Measurements from ENCODE around the gene ANKIB1. TPM values are rescaled to one million over a fixed set of nuclear protein-coding genes. Genes with fewer than 3 reads are reported as not detected.

The ANKIB1 gene
- total and polyA plus RNA-seq, 2 donors: 15.2 to 70.1 TPM

DNA sequence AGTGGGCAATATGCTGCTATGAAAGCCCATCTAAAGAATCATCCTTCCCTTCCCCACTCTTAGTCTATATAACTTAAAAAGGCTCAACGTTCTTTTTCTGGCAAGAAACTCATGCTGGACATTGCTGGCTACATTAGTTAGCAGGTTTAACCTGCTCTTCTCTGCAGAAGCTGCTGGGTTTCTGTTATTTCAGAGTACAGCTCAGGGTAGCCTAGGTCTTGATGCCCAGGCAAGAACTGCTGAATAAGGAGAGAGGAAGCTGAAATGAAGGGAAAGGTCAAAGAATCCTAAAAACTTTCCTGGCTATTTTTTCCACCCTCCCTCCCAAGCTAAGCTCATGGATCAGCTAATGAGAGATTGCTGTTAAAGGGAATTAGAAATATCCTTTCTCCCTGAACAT lies 79.4 kb downstream of the ANKIB1 start:
- no peaks in the 10 kb centered on the region for H3K4me1 ChIP-seq (ENCODE audit: insufficient read depth)
- no peak for DNase-seq (ENCODE audit: extremely low spot score)
- H3K36me3 ChIP-seq (ENCODE audit: insufficient read depth): no peaks in the 10 kb centered on the region
- H3K4me3 ChIP-seq (ENCODE audit: low read depth, low read length): no peak overlapping the region
- 13% methylated on average over 1 of the region's 1 CpG for WGBS
- H3K27ac ChIP-seq (ENCODE audit: low read depth): no peak overlapping the region

GRCh38 chr7:92325858-92326257 lies 80.1 kb downstream of the ANKIB1 start:
- Histone ChIP-seq H3K36me3 (ENCODE audit: insufficient read depth) (no peaks in the 10 kb centered on the region), H3K4me3 (ENCODE audit: low read depth, low read length) (no peak overlapping the region), H3K27ac (ENCODE audit: low read depth) (no peak overlapping the region), H3K4me1 (ENCODE audit: insufficient read depth) (no peaks in the 10 kb centered on the region)
- DNase-seq (ENCODE audit: extremely low spot score): no peak
- 80% methylated on average over 2 of the region's 2 CpGs for WGBS

- Histone ChIP-seq H3K27ac (ENCODE audit: low read depth) (no peak overlapping the region), H3K36me3 (ENCODE audit: insufficient read depth) (no peaks in the 10 kb centered on the region), H3K4me3 (ENCODE audit: low read depth, low read length) (no peak overlapping the region), H3K4me1 (ENCODE audit: insufficient read depth) (no peaks in the 10 kb centered on the region)
- DNase-seq (ENCODE audit: extremely low spot score): no peak
- WGBS: 91% methylated on average over 4 of the region's 4 CpGs
Observed at GRCh38 chr7:92330835-92331438, 85.2 kb downstream of the ANKIB1 start.

DNA sequence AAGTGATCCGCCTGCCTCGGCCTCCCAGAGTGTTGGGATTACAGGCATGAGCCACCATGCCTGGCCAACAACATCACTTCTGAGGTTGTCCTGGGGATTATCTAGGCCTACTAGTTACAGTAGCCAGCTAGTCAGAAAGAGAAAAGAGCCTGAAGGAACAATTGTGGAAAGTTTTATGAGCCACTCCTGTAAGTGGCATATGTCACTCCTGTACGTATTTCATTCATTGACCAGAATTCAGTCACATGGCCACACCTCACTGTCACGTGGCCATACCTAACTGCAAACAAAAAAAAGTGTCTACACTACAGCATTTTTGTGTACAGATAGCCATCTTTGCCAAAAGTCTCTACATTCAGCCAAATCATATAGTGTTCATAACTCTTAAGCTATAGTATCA lies 85.7 kb downstream of the ANKIB1 start:
- DNase-seq (ENCODE audit: extremely low spot score): no peak
- H3K4me1 ChIP-seq (ENCODE audit: insufficient read depth): no peaks in the 10 kb centered on the region
- no peaks in the 10 kb centered on the region for H3K36me3 ChIP-seq (ENCODE audit: insufficient read depth)
- WGBS: 93% methylated on average over 4 of the region's 4 CpGs
- H3K4me3 ChIP-seq (ENCODE audit: low read depth, low read length): no peak overlapping the region
- H3K27ac ChIP-seq (ENCODE audit: low read depth): no peak overlapping the region

DNA sequence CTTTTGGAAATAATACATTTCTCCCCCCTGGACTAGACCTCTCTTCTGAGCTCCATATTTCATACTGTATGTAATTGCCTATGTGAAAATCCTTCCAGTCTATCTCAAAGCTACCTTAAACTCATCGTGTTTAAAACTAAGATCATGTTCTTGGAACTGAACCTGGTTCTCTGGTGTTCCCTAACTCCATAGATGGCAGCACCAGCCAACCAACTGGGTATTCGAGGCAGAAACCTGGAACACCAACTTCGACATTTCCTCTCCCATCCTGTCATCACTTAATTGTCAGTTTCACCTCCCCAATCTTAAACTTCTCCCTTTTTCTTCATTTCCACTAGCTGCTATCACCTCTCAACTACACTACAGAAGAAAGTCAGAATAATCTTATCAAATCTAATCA lies 87.0 kb downstream of the ANKIB1 start:
- Histone ChIP-seq H3K4me3 (ENCODE audit: low read depth, low read length) (no peak overlapping the region), H3K27ac (ENCODE audit: low read depth) (no peak overlapping the region), H3K4me1 (ENCODE audit: insufficient read depth) (no peaks in the 10 kb centered on the region), H3K36me3 (ENCODE audit: insufficient read depth) (no peaks in the 10 kb centered on the region)
- DNase-seq (ENCODE audit: extremely low spot score): no peak
- 92% methylated on average over 3 of the region's 3 CpGs for WGBS

- Histone ChIP-seq H3K4me1 (ENCODE audit: insufficient read depth) (no peaks in the 10 kb centered on the region), H3K27ac (ENCODE audit: low read depth) (no peak overlapping the region), H3K36me3 (ENCODE audit: insufficient read depth) (no peaks in the 10 kb centered on the region), H3K4me3 (ENCODE audit: low read depth, low read length) (no peak overlapping the region)
- DNase-seq (ENCODE audit: extremely low spot score): no peak
Observed at GRCh38 chr7:92333866-92334265, 88.1 kb downstream of the ANKIB1 start.

- Histone ChIP-seq H3K27ac (ENCODE audit: low read depth) (no peak overlapping the region), H3K36me3 (ENCODE audit: insufficient read depth) (no peaks in the 10 kb centered on the region), H3K4me3 (ENCODE audit: low read depth, low read length) (no peak overlapping the region), H3K4me1 (ENCODE audit: insufficient read depth) (no peaks in the 10 kb centered on the region)
- DNase-seq (ENCODE audit: extremely low spot score): no peak
Observed at GRCh38 chr7:92335574-92335973, 89.8 kb downstream of the ANKIB1 start.

- H3K4me3 ChIP-seq (ENCODE audit: low read depth, low read length): no peak overlapping the region
- no peaks in the 10 kb centered on the region for H3K36me3 ChIP-seq (ENCODE audit: insufficient read depth)
- H3K27ac ChIP-seq (ENCODE audit: low read depth): no peak overlapping the region
- no peaks in the 10 kb centered on the region for H3K4me1 ChIP-seq (ENCODE audit: insufficient read depth)
- 84% methylated on average over 2 of the region's 2 CpGs for WGBS
- DNase-seq (ENCODE audit: extremely low spot score): no peak
Observed at GRCh38 chr7:92336662-92337340, 91.0 kb downstream of the ANKIB1 start.

DNA sequence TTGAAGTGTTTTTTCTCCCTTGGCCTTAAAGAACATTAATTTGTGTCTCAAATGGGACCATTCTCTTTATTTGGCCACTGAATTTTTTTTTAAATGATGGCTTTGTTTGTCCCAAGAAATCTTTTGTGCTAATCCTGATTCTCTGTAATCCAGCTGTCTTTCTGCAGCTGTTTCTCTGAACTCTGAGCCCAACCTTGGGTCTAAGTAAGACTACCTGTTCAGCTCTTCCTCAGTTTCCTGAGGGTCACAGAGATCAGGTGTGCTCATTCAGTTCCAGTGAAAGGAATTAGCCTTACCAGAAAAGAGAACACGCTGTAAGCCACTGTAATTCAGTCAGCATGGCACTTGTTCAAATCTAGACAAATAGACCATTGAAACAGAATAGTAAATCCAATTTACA lies 94.2 kb downstream of the ANKIB1 start:
- DNase-seq (ENCODE audit: extremely low spot score): no peak

DNA sequence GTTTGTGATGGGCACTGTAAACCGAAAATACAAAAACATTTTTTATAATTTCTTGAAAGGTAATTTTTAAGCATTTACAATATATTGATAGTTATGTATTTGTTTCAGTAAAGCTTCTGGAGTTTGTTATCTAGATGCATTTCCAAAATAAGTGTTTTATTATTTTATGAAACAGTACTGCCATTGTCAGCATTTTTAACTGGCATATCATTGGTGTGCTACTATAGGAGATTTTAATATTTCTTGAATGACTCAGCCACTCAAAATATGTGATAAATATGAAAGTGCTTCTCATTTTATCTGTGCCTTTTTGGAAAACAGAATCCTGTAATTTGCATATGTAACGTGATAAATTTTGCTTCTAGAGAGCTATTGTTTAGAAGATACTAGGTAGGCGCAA lies 97.9 kb downstream of the ANKIB1 start:
- WGBS: 96% methylated on average over 3 of the region's 3 CpGs
- H3K36me3 ChIP-seq (ENCODE audit: insufficient read depth): peaks cover 2% of the 10 kb centered on the region
- no peaks in the 10 kb centered on the region for H3K4me1 ChIP-seq (ENCODE audit: insufficient read depth)

More for the DNA sequence above, 94.2 kb downstream of the ANKIB1 start:
- WGBS: 95% methylated on average over 1 of the region's 1 CpG
- Histone ChIP-seq H3K4me3 (ENCODE audit: low read depth, low read length) (no peak overlapping the region), H3K4me1 (ENCODE audit: insufficient read depth) (no peaks in the 10 kb centered on the region), H3K36me3 (ENCODE audit: insufficient read depth) (peaks cover 2% of the 10 kb centered on the region), H3K27ac (ENCODE audit: low read depth) (no peak overlapping the region)

GRCh38 chr7:92352009-92352408 lies 106.2 kb downstream of the ANKIB1 start:
- Histone ChIP-seq H3K36me3 (ENCODE audit: insufficient read depth) (peaks cover 1% of the 10 kb centered on the region), H3K4me1 (ENCODE audit: insufficient read depth) (no peaks in the 10 kb centered on the region), H3K4me3 (ENCODE audit: low read depth, low read length) (no peak overlapping the region)

More for the DNA sequence above, 97.9 kb downstream of the ANKIB1 start:
- Histone ChIP-seq H3K27ac (ENCODE audit: low read depth) (no peak overlapping the region), H3K4me3 (ENCODE audit: low read depth, low read length) (no peak overlapping the region)
- no peak for DNase-seq (ENCODE audit: extremely low spot score)

DNA sequence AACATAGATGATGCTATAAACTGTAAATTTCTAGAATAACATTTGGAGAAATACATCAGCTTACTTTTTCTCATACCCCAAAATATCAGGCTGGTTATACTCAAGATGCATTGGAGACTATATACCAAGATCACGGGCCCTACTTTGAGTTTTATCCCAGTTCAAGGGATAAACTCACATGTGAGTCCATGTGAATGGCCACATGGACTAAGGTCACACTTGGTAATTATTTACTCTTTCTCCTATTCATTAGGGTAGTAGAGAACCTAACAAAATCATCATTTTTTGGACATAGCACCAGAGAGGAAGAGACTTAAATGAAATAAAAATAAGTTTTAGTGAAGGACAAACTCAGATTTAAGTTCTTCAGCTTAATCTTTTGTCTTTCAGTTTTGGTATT lies 108.4 kb downstream of the ANKIB1 start:
- Histone ChIP-seq H3K27ac (ENCODE audit: low read depth) (no peak overlapping the region), H3K4me3 (ENCODE audit: low read depth, low read length) (no peak overlapping the region), H3K36me3 (ENCODE audit: insufficient read depth) (peaks cover 1% of the 10 kb centered on the region), H3K4me1 (ENCODE audit: insufficient read depth) (no peaks in the 10 kb centered on the region)
- WGBS: 96% methylated on average over 1 of the region's 1 CpG
- DNase-seq (ENCODE audit: extremely low spot score): no peak

More at GRCh38 chr7:92352009-92352408, 106.2 kb downstream of the ANKIB1 start:
- H3K27ac ChIP-seq (ENCODE audit: low read depth): no peak overlapping the region
- DNase-seq (ENCODE audit: extremely low spot score): no peak

- no peak for DNase-seq (ENCODE audit: extremely low spot score)
- Histone ChIP-seq H3K36me3 (ENCODE audit: insufficient read depth) (peaks cover 1% of the 10 kb centered on the region), H3K4me1 (ENCODE audit: insufficient read depth) (no peaks in the 10 kb centered on the region), H3K27ac (ENCODE audit: low read depth) (no peak overlapping the region), H3K4me3 (ENCODE audit: low read depth, low read length) (no peak overlapping the region)
Observed at GRCh38 chr7:92356406-92356805, 110.6 kb downstream of the ANKIB1 start.

DNA sequence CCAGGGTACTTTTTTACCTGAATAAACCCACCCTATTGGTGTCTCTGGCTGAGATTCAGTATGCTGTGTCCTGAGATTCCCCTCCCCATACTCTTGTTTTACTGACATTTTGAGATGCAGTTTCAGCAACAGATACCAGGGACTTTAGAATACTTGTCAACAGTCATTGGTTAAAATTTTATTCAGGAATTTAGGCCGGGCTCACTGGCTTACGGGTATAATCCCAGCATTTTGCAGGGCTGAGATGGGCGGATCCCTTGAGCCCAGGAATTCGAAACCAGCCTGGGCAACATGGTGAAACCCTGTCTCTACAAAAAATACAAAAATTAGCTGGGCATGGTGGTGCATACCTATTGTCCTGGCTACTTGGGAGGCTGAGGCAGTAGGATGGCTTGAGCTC lies 111.5 kb downstream of the ANKIB1 start:
- H3K36me3 ChIP-seq (ENCODE audit: insufficient read depth): peaks cover 1% of the 10 kb centered on the region
- H3K27ac ChIP-seq (ENCODE audit: low read depth): no peak overlapping the region
- DNase-seq (ENCODE audit: extremely low spot score): no peak
- H3K4me1 ChIP-seq (ENCODE audit: insufficient read depth): no peaks in the 10 kb centered on the region
- no peak overlapping the region for H3K4me3 ChIP-seq (ENCODE audit: low read depth, low read length)
- 89% methylated on average over 4 of the region's 4 CpGs for WGBS
